ENCODE data around the gene SCAMP4.

The SCAMP4 gene

GRCh38 chr19:1905110-1905862, at the start of gene SCAMP4, which contains the start of gene ADAT3:
TSS of gene SCAMP4 (plus strand) at chr19:1905399. CDS start at chr19:1915020, 9,621 bp downstream.
TSS of gene ADAT3 (plus strand) at chr19:1905399. CDS start at chr19:1912048, 6,649 bp downstream.
- DNase-seq: peak; percentile 99

- no peak for DNase-seq
These were observed 49.4 kb upstream of the SCAMP4 start for GRCh38 chr19:1855828-1856255.

GRCh38 chr19:1856345-1856697, 48.9 kb upstream of the SCAMP4 start:
- DNase-seq: no peak

DNA sequence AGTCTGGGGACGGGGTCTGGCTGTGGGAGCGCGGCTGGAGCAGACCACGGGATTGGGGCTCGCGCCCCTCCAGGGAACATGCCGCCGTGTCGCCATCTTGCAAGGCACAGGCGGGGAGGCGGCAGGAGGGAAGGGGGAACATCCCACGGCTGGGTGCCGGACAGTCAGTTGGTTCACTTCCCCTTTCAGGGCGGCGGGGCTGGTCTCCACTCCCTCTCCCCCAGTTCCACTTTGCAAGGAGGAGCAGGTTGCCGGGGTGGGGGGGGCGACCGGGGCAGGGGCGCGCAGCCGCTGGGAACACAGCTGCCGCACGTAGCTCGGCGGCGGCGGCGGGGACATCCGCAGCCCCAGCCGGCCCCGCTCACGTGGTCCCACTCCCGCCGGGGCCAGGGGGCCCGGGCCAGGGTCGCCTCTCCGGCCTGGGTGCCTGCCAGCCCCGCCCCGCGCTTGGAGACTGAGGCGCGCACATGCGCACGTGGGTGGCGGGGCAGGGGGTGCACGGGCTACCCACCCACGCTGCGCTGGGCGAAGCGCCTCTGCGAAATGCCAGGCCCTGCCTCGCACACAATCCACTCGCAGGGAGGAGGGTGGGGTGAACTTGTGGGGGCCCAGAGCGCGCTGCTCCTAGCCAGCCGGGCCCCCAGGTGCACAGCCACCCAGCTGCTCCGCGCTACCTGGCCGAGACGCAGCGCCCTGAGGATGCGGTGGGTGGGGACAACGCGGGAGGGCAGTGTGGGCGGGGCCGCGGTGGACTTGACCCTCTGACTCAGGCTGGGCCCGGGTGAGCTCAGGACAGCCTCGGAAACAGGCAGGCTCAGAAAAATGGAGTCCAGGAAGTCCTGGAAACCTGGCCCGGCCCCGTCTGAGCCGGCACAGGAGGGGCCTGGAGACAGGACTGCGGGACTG, 48.2 kb upstream of the SCAMP4 start:
- DNase-seq: peak; percentile 93

- DNase-seq: no peak
These were observed 47.4 kb upstream of the SCAMP4 start for GRCh38 chr19:1857648-1858326.

GRCh38 chr19:1858412-1859081, 46.7 kb upstream of the SCAMP4 start:
- no peak for DNase-seq

DNA sequence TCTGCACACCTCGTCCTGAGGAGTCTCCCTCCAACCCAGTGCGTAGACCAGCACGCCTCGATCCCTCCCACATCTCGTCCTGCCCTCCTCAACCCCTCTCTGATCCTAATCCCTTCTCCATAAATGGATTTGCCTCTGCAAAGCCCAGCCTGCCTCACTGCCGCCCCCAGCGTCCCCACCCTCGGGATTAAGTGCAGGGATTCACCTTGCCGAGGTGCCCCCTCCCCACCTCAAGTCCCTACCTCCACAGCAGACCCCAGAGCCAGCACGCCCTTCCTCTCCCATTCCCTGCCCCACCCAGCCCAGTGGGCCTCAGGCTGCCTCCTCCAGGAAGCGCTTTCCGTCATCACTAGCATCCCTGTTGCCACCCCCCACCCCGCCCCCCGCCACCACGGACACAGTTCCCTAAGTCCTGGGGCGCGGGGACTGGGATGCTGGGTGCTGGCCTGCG, 45.8 kb upstream of the SCAMP4 start:
- DNase-seq: no peak

- DNase-seq: peak; percentile 78
These were observed 45.0 kb upstream of the SCAMP4 start for GRCh38 chr19:1860042-1860775.

DNA sequence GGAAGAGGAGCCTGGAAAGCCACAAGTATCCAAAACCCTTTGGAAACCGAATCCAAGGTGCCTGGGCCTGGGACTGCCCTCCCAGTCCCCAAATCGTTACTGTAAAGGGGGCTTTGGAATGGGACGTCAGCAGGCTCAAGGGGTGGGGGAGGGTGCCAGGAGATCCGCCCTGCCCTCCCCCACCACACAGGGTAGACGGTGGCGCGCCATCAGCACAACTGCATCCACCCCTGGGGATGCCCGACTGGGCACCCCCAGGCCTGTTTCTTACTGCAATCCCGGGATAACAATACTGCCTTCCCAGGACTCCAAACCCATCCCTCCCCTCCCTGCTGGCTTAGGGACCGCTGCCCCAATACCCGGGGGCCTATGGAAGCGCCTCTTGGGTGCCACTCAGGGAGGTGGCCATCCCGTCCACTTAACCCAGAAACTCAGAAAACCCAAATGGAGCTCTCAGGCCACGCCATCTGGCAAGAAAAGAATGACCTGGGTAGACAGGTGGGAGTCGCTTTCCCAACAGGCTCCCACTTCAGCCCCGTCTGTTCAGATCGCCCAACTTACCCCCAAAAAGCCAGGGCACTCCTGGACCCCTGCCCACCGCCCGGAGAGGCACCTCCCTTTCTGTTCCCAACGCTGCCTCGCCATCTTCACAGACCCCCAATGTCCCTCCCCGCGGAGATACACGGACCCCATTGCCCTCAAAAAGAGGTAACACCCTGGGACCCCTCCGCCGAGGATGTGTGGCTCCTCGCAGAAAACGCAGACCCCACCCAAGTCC, 44.2 kb upstream of the SCAMP4 start:
- no peak for DNase-seq

GRCh38 chr19:1861599-1862031, 43.6 kb upstream of the SCAMP4 start:
- no peak for DNase-seq

DNA sequence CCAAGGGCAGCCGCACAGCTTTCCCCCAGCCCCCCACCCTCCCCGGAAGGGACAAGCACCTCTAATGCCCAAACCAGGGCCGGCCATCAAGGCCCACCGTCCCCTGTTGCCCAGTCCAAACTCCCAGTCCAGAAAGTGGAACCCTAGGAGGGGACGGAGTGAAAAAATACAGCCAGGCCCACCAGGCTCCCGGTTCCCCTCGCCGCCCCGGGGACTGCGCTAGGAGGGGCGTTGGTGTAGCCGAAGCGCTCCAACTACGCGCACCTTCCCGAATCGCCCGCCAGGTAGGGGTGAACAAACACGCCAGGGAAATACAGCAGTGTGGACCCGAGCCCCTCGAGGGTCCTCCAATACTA, 43.2 kb upstream of the SCAMP4 start:
- no peak for DNase-seq

DNA sequence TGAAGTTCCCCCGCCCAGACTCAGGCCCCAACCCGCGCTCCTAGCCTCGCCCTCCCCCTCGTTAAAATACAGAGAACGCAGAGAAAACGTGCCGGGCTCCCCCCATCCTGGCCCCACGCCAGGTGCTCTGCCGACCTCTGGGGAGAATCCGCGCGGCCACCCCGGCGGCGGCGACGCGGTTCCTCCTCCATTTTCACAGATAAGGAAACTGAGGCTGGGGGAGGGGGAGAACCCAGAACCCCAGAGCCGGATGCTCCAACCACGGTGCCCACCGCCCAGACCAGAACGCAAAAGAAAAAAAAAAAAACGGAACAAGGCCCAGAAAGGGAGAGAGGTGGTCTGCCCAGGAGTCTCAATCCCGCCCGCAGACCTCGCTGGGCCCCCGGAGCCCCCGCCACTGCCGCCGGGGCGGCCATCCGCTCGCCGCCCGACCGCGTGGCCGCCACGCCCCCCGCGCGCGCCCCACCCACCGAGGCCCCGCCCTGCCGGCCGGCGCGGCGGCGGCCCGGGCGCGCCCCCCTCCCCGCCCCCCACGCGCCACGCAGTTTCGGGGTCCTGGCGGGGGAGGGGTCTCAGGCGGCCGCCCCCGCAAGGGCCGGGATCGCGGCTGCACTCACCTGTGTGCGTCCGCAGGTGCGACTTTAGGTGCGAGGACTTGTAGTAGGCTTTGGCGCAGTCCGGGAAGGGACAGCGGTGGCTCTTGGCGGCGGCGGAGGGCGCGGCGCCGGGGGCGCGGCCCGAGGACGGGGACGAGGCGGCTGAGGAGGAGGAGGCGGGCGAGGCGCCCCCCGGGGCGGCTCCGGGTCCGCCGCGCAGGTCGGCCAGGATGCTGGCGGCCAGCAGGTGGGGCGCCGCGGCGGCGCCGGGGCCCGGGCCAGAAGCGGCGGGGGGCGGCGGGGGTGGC, 42.5 kb upstream of the SCAMP4 start:
- no peak for DNase-seq

- DNase-seq: no peak
These were observed 41.9 kb upstream of the SCAMP4 start, which contains the start of gene KLF16 for GRCh38 chr19:1863328-1863637. TSS of gene KLF16 (minus strand) at chr19:1863579. CDS start at chr19:1863497, 82 bp downstream.

- DNase-seq: peak; percentile 95
These were observed 41.3 kb upstream of the SCAMP4 start for GRCh38 chr19:1863638-1864479.

DNA sequence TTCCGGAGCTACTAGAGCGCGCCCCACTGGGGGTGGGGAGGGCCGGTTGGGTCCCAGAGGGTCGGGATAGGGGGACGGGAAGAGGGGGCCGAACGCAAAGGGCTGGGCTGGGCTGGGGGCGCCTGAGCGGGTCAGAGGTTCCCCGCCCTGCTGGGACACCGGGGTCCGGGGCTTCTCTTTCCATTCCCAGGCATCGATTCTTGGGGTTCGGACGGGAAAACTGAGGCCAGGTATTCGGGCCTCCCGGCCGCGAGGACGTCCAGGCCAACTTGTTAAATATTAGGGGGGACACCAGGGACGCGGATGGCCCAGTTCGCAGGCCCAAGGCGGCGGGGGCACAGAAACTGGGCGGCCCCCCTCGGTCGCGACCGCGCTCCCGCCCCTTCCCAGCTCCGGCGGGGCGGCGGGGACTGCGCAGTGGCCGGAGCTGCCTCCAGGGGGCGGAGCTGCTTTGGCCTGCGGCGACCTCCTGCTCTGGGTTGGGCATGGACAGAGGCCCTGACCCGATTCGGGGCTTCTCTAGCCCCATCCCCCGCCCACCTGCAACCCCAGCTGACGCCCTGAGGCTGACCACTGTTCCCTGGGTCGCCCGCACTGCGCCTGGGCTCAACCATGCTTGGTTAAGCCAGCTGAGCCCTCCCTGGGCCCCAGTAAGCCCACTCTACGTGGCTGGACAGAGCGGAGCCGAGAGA, 40.6 kb upstream of the SCAMP4 start:
- DNase-seq: peak; percentile 88

DNA sequence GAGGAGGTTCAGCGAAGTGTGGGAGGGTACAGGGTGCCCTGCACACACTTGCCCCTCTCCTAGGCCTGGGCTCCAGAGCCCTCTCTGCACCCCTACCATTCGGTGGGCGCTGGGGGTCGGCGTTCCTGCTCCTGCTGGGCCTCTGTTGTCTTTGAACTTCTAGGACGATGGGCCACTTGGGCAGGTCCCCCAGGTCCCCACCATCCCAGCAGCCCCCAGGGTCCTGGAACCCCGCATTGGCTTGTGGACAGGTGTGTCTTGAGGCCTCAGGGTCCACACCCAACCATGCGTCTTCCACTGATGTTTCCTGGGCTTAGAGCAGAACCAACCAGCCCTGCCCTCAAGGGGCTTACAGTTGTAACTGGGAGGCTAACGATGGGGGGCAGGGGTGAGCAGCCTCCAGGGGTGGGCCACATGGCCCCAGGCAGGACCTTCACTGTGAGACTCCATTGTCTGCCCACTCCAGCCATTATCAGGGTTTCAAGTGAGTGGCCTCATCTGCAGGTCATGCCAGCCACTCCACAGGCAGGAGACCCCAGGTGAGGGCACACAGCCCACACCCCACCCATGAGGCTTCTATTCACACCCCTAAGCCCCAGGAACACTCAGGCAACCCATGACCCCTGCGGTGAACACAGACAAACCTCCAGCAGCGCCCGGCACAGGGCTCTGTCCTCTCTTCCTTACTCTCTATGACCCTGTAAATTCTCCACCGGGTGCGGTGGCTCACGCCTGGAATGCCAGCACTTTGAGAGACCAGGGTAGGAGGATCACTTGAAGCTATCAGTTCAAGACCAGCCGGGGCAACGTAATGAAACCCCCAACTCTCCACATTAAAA, 39.8 kb upstream of the SCAMP4 start:
- no peak for DNase-seq

DNA sequence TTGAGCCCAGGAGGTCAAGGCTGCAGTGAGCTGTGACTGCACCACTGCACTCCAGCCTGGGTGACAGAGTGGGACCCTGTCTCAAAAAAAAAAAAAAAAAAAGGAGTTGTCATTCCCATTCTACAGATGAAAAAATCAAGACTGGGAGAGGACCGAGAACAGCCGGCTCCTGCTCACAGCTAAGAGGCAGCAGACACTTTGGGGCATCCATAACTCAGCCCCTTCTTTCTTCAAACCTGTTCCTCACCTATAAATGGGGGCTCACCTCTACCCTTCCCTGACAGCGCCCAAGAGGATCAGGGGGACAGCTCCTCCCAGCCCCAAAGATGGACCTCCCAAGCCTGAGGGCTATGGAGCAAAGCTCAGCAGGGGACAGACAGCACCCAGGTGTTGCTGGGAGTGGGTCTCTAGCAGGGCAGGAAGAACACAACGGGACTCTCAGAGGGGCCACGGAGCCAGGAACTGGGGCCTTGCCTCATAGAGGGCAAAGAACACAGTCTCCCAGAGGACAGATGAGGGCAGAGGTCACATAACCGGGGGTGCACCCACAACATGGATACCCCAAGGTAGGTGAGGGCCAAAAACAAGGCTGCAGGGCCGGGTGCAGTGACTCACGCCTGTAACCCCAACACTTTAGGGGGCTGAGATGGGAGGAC, 38.4 kb upstream of the SCAMP4 start:
- no peak for DNase-seq
